A549 (cell line): Measurements from ENCODE around the gene MYCN. TPM values are rescaled to one million over a fixed set of nuclear protein-coding genes. Genes with fewer than 3 reads are reported as not detected.
"Not testable (repeated sequence)": the region's sequence is repeated elsewhere in the genome, so short reads cannot be mapped to it uniquely, and the experiment has no call there.

Experiments
- ATAC-seq, 2 experiments: fragments of 200-7000 bp in 1 of 2; fragments of >200 bp in 1 of 2; cut with Nextera tagmentation in 1 of 2; cut with Tn5 transposase in 1 of 2; 3 replicates each; pipeline versions ENCODE4 v1.8.0 to v1.9.1; 2018 to 2020; ENCODE audit warnings: mild to moderate bottlenecking in 1 of 2, moderate library complexity in 1 of 2
- CTCF ChIA-PET: fragments of 300-600 bp; sonication (Branson Sonifier 250); formaldehyde crosslinking; extraction: SDS; loops from one replicate; lab custom pipeline; 2021; ENCODE audit warnings: antibody characterized with exemption, inconsistent platforms; lab: Yijun Ruan, JAX
- POLR2A ChIA-PET: fragments of 350-600 bp; formaldehyde crosslinking; extraction: SDS; loops from one replicate; lab custom pipeline; 2021; ENCODE audit warnings: antibody characterized with exemption, inconsistent platforms; lab: Yijun Ruan, JAX
- DNase-seq, 2 experiments: peaks; one replicate each; pipeline versions ENCODE4 v3.0.0 to v3.0.0-alpha.2; 2011 to 2016; ENCODE audit warnings: low read depth in 1 of 2, low spot score in 1 of 2
- FAIRE-seq: peaks from 2 replicates; lab custom pipeline; 2011; peaks lifted over from hg19 to GRCh38; lab: Jason Lieb, UNC
- H3K27ac ChIP-seq, 2 experiments: fragments of >200 bp; sonication (Bioruptor Twin); formaldehyde crosslinking; 3 replicates each; pipeline ENCODE4 v1.5.1; 2016 to 2017
- H3K4me1 ChIP-seq: fragments of >200 bp; sonication (Bioruptor Twin); formaldehyde crosslinking; 3 replicates; pipeline ENCODE4 v1.6.1; 2016
- H3K4me2 ChIP-seq: fragments of >200 bp; sonication (Bioruptor Twin); formaldehyde crosslinking; 3 replicates; pipeline ENCODE4 v1.6.1; 2016
- H3K4me3 ChIP-seq: fragments of >200 bp; sonication (Bioruptor Twin); formaldehyde crosslinking; 3 replicates; pipeline ENCODE4 v1.5.1; 2016
- H3K9me3 ChIP-seq: fragments of >200 bp; sonication (Bioruptor Twin); formaldehyde crosslinking; 3 replicates; pipeline ENCODE4 v1.6.1; 2016
- CBX8 ChIP-seq: fragments of 200-600 bp; sonication (generic); IDR thresholded peaks from 2 replicates; pipeline ENCODE4 v1.6.1; 2016
- CHD2 ChIP-seq: fragments of 150-350 bp; IDR thresholded peaks from 2 replicates; pipeline ENCODE4 v1.6.1; 2014; ENCODE audit warnings: low read length; ENCODE audit not compliant: partially characterized antibody
- GATA3 ChIP-seq: IDR thresholded peaks from 2 replicates; pipeline ENCODE4 v1.6.1; 2012; ENCODE audit warnings: borderline replicate concordance
- HOXA7 ChIP-seq: fragments of 250-450 bp; sonication (Bioruptor Pico); IDR thresholded peaks from 2 replicates; pipeline ENCODE4 v1.5.0; 2020; ENCODE audit warnings: mild to moderate bottlenecking, moderate library complexity
- HOXB13 ChIP-seq: fragments of 250-450 bp; sonication (Bioruptor Pico); IDR thresholded peaks from 2 replicates; pipeline ENCODE4 v1.5.0; 2020; ENCODE audit warnings: low read depth, mild to moderate bottlenecking, moderate library complexity
- JUNB ChIP-seq: fragments of >200 bp; sonication (Bioruptor Twin); formaldehyde crosslinking; IDR thresholded peaks from 2 replicates; pipeline ENCODE4 v1.6.1; 2016
- KDM1A ChIP-seq: fragments of 200-600 bp; sonication (generic); IDR thresholded peaks from 2 replicates; pipeline ENCODE4 v1.6.1; 2016; ENCODE audit warnings: low read depth, mild to moderate bottlenecking
- POLR2A ChIP-seq: IDR thresholded peaks from 2 replicates; pipeline ENCODE4 v1.6.1; 2012; ENCODE audit warnings: mild to moderate bottlenecking, low read length
- TFCP2L1 ChIP-seq: fragments of 250-450 bp; sonication (Bioruptor Pico); IDR thresholded peaks from 2 replicates; pipeline ENCODE4 v1.5.0; 2021; ENCODE audit warnings: mild to moderate bottlenecking
- TP53 ChIP-seq: fragments of 250-450 bp; sonication (Bioruptor Pico); IDR thresholded peaks from 2 replicates; pipeline ENCODE4 v1.5.0; 2021; ENCODE audit warnings: mild to moderate bottlenecking, moderate library complexity
- WGBS: methylation state at CpG from one replicate; pipeline ENCODE4 v1.1.6; 2017; ENCODE audit errors: missing lambda C conversion rate; 5-methylcytosine and 5-hydroxymethylcytosine counted together
- polyA plus RNA-seq, 4 experiments: library from polyadenylated mRNA; depleted of rRNA in 3 of 4; stranded (reverse); fragments of >200 nt; fragmentation: RNase III in 1 of 4; extraction: RNeasy Plus Mini Kit Qiagen cat#74134 plus additional on column Dnase treatment in 1 of 4; gene quantifications; 2 replicates in 3 of 4; 3 replicates in 1 of 4; pipeline ENCODE4 v1.2.3, GENCODE V29; 2011 to 2017
- TF ChIP-seq, protein P1 (sequence below): fragments of 250-450 bp; sonication (Bioruptor Pico); IDR thresholded peaks from 2 replicates; pipeline ENCODE4 v1.5.0; 2021; ENCODE audit warnings: mild to moderate bottlenecking, moderate library complexity, borderline replicate concordance
- TF ChIP-seq, protein P2 (sequence below): fragments of 250-450 bp; sonication (Bioruptor Pico); IDR thresholded peaks from 2 replicates; pipeline ENCODE4 v1.5.0; 2020; ENCODE audit warnings: low read depth, mild to moderate bottlenecking, moderate library complexity
- TF ChIP-seq, protein P3 (sequence below): fragments of >200 bp; sonication (Bioruptor Twin); formaldehyde crosslinking; IDR thresholded peaks from 3 replicates; pipeline ENCODE4 v1.6.1; 2016

MYCN gene
- polyA plus RNA-seq, 2 of the 4 experiments (the other 2 are of a cell fraction), result not detected

DNA sequence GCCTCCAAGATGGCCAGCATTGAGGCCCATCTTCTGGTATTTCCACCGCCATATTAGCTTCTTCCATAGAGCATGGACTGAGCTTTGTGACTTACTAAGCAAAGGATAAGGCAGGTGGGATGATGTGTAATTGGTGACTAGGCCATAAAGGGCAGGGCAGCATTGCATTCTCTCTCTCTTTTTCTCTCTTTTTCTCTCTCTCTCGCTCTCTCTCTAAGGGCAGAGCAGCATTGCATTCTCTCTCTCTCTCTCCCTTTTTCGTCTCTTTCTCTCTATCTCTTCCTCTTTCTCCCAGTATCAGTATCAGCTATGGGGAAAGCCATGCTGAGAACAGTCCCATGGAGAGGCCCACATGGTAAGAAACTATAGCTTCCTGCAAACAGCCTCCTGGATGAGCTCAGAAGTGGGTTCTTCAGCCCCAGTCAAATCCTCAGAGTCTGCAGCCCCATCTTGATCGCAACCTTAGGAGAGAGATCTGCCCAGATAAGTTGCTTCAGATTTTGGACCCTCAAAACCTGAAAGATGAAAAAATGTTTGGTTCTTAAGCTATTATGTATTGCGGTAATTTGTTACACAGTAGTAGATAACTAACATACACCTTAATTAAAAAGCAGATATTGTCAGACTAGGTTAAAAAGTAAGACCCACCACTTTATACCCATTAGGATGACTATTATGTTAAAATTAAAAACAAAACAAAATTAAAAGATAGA is 39.1 kb upstream of the MYCN start (continued):
- TF ChIP-seq, protein P1, sequence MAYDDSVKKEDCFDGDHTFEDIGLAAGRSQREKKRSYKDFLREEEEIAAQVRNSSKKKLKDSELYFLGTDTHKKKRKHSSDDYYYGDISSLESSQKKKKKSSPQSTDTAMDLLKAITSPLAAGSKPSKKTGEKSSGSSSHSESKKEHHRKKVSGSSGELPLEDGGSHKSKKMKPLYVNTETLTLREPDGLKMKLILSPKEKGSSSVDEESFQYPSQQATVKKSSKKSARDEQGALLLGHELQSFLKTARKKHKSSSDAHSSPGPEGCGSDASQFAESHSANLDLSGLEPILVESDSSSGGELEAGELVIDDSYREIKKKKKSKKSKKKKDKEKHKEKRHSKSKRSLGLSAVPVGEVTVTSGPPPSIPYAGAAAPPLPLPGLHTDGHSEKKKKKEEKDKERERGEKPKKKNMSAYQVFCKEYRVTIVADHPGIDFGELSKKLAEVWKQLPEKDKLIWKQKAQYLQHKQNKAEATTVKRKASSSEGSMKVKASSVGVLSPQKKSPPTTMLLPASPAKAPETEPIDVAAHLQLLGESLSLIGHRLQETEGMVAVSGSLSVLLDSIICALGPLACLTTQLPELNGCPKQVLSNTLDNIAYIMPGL (CRISPR knock-in tag), result no peak
- TF ChIP-seq JUNB, result no peak
- no peak for TF ChIP-seq HOXA7
- no peak for TF ChIP-seq GATA3
- TF ChIP-seq, protein P2, sequence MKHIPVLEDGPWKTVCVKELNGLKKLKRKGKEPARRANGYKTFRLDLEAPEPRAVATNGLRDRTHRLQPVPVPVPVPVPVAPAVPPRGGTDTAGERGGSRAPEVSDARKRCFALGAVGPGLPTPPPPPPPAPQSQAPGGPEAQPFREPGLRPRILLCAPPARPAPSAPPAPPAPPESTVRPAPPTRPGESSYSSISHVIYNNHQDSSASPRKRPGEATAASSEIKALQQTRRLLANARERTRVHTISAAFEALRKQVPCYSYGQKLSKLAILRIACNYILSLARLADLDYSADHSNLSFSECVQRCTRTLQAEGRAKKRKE (CRISPR knock-in tag), result no peak
- TF ChIP-seq TFCP2L1 (CRISPR knock-in tag), result no peak
- no peak for TF ChIP-seq POLR2A
- TF ChIP-seq CBX8, result no peak

DNA sequence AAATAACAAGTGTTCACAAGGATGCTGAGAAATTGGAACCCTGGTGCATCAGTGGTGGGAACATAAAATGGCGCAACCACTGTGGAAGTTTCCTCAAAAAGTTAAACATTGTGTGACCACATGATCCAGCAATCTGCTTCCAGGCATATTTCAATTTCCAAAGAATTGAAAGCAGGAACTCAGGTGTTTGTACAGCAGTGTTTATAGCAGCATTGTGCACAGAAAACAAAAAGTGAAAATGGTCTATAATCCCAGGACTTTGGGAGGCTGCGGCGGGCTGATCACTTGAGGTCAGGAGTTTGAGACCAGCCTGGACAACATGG is 38.6 kb upstream of the MYCN start:
- 74% methylated on average over 3 of the region's 3 CpGs for WGBS
- Histone ChIP-seq H3K4me1 (no peaks in the 10 kb centered on the region), H3K4me2 (no peak overlapping the region), H3K27ac (no peak overlapping the region), H3K4me3 (no peak overlapping the region), H3K9me3 (peaks cover 11% of the 10 kb centered on the region; the same call in 1 of the 3 replicates)
- FAIRE-seq (no peak), ATAC-seq (no peak), DNase-seq (no peak)
- POLR2A ChIA-PET, result interaction anchor here (0.6 kb wide), 1 partner anchor 126 kb away, joined by 3 read pairs; no protein-coding TSS in a partner anchor
- TF ChIP-seq, protein P2 (CRISPR knock-in tag), result no peak
- TF ChIP-seq, protein P3, sequence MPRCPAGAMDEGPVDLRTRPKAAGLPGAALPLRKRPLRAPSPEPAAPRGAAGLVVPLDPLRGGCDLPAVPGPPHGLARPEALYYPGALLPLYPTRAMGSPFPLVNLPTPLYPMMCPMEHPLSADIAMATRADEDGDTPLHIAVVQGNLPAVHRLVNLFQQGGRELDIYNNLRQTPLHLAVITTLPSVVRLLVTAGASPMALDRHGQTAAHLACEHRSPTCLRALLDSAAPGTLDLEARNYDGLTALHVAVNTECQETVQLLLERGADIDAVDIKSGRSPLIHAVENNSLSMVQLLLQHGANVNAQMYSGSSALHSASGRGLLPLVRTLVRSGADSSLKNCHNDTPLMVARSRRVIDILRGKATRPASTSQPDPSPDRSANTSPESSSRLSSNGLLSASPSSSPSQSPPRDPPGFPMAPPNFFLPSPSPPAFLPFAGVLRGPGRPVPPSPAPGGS, result no peak
- TF ChIP-seq KDM1A, result no peak
- TF ChIP-seq HOXB13 (CRISPR knock-in tag), result no peak
- TF ChIP-seq TP53, result no peak
- CTCF ChIA-PET, result interaction anchor here (0.7 to 1.0 kb wide), 2 partner anchors 606 to 856 kb away, joined by 3 read pairs; no protein-coding TSS in a partner anchor

DNA sequence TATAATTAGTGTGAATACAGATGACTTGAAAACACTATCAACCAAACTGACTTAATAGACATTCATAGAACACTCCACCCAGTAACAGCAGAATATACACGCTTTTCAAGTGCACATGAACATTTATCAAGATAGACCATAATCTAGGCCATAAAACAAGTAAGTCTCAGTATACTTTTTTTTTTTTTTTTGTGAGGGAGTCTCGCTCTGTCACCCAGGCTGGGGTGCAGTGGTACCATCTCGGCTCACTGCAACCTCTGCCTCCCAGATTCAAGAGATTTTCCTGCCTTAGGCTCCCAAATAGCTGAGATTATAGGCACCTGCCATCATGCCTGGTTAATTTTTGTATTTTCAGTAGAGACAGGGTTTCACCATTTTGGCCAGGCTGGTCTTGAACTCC is 36.4 kb upstream of the MYCN start:
- FAIRE-seq, H3K4me3 ChIP-seq, ATAC-seq, H3K27ac ChIP-seq, POLR2A ChIA-PET, DNase-seq, H3K9me3 ChIP-seq, H3K4me1 ChIP-seq, H3K4me2 ChIP-seq, CTCF ChIA-PET: not testable (repeated sequence)
- 48% methylated on average over 3 of the region's 3 CpGs for WGBS

DNA sequence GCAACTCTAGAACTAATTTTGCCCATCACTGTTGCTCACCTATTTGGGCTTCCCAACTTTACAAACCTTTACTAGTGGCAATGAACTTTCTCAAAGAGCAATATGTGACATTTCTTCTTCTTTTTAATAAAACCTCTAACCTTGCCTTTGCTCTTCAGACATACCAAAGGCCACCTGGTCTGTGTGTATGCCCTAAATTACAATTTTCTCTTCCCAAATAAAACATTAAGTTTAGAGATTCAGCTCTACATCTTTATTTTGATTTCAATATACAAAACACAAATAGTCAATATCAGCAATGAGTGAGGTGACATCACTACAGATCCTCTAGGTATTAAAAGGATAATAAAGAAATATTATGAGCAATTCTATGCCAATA is 35.1 kb upstream of the MYCN start:
- Histone ChIP-seq H3K4me2 (no peak overlapping the region), H3K4me3 (no peak overlapping the region), H3K27ac (no peak overlapping the region), H3K9me3 (peaks cover 3% of the 10 kb centered on the region; the same call in 1 of the 3 replicates), H3K4me1 (no peaks in the 10 kb centered on the region)
- ATAC-seq (no peak), DNase-seq (no peak), FAIRE-seq (no peak)
- ChIA-PET POLR2A (no interaction called here), CTCF (no interaction called here)
- TF ChIP-seq CHD2, result no peak
- TF ChIP-seq, protein P1 (CRISPR knock-in tag), result no peak
- no peak for TF ChIP-seq GATA3
